DLD1 (cell line): Measurements from ENCODE around the gene ANTXR1.

Experiments used
- in situ Hi-C: cut with HindIII; loops from 2 replicates; pipeline ENCODE4 v1.10.0; 2017; ENCODE audit warnings: low sequenced_read_pairs

ANTXR1 gene

DNA sequence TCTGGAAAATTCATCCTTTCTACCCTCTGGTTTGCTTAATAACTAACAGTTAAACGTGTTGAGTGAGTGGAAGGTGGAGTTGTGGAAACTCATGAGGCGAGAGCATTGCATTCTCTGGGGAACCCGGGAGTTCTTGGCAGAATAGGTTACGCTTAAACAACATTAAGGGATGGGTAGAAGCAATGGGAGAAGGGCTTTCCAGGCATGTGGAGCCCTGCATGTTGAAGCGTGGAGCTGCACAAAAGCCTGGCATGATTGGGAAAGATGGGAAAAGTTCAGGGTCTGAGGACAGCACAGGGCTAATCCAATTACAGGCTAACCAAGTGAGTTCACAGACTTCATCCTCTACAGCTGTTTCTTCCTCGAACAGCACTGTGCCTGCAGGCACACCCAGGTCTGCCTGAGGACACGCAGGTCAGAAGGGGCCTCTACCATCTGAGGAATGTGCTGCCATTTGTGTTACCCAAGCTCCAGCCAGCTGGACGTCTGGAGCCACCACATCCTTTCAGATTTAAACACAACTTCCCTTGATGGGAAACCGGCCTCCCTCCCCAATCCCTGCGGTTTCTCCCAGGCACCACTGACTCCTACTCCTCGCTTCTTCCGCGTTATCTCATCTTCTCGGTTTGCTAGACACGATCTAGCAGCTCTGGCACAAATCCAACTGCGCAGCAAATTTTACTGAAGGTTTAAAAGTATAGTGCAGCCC is 164.2 kb downstream of the ANTXR1 start:
- in situ Hi-C loops: no loop called here

DNA sequence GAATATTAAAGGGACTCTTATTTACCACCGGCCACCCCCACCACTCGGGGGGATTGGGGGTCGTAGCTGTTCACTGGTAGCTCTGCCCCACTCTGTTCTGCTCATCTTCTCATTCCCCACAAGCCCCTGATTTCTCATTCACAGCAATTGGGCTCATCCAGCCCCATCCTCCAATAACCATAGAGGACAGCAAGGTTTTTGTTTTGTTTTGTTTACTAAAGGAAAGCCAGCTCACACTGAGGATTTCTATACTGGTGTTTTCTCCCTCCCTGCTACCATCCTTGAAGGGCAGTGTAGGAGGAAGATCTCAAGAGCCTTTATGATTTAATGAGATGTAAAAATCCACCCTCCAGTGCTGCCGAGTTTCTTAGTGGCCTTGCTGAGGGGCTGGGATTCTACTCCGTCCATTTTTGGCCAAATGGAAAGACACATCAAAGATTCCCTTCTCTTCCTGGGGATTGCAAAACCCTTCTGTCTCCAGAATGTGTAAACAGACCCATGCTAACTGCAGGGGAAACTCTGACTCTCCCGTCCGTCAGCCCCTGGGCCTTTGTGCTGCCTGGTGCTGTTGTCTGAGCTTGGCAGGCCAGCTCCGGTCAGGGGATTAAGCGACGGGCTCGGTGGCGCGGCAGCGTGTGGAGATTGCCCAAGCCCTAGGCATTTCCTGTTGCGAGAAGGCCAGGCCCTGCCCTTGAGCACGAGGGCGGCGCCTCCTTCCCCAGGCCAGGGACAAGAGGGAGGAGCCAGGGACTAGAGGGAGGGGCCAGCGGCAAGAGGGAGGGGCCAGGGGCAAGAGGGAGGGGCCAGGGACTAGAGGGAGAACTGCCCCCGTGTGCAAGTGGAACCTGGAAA is 165.0 kb downstream of the ANTXR1 start:
- in situ Hi-C loops: no loop called here

GRCh38 chr2:69178756-69179155 is 165.8 kb downstream of the ANTXR1 start:
- in situ Hi-C loops: no loop called here

DNA sequence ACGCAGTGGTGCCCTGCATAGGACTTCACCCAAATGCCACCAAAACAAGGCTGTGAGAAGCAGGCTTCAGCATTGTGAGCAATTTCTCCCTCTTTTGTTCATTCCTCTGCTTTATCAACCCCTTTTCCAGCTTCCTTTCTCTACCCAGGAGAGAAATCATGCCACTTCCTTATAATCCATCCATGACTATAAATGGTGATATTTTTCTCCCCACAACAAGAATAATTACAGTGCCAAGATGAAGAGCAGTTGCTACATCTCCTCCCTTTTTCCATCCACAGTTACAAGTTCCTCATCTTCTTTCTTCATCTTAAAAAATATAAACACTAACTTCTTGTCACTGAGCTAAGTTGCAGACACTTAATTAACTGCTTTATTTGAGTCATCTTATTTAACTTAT is 167.2 kb downstream of the ANTXR1 start:
- in situ Hi-C loops: no loop called here

GRCh38 chr2:69180974-69181373 is 168.0 kb downstream of the ANTXR1 start:
- in situ Hi-C loops: no loop called here

DNA sequence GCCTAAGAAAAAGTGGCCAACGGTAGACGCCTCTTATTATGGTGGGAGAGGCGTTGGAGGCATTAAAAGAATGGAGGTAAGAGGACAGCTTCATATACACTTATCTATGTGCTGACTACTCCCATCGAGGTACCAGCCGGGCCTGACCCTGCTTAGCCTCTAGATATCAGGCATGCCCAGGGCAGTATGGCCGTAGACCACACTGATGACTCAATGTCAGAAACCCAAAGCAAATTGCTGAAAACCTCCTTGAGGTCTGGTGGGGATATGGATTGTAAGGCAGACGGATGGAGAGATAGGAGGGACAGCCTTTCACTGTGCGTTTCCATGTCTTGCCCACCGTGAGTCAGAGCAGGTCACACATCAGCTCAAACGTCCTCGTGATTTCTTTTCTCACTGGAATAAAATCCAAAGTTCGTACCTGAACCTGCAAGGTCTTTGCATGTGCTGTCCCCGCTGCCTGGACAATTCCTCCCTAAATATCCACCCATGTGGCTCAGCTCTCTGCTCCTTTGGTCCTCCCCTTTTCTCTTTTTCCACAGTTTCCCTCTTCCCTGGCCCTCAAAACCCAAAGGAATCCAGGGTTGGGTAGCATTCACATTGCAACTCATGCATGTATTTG is 168.9 kb downstream of the ANTXR1 start:
- in situ Hi-C loops: no loop called here

- in situ Hi-C loops: no loop called here
These were observed 170.7 kb downstream of the ANTXR1 start for GRCh38 chr2:69183659-69184058.

DNA sequence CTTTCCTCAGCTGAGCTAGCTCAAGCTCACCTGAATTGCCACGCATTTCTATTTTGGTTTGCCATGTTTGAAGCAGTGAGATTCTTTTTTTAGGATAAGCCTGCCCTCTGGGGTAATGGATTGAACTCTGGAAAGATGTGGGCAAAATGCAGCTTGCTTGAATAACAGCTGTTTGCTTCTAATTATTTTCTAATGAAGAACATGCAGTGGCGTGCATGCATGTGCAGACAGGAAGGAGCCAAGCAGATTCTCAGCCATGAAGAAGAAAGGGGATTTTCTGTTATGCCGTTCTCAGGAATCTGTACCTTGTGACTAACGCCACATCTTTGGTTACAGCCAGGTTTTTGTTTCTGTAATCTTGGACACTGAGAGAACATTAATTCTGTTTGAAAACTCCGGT is 171.2 kb downstream of the ANTXR1 start:
- in situ Hi-C loops: no loop called here

GRCh38 chr2:69185807-69186206 is 172.8 kb downstream of the ANTXR1 start:
- in situ Hi-C loops: no loop called here

DNA sequence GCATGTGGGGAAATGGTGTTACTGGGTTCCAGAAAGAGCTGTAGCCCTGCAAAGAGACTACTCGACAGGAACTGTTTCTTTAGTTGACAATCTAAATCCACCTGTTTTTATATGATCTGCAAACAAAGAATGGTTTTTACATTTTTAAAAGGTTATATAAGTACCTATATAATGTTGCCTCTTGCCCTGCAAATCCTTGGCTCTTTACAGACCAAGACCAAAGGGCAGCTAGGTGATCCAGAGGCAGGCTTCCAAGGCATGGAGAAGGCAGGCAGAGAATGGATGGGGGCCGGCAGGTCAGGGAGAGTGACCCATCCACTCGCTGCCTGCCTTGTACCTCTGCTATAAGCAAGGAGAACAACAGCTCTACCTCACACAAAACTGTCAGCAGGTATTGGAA is 173.6 kb downstream of the ANTXR1 start:
- in situ Hi-C loops: no loop called here

DNA sequence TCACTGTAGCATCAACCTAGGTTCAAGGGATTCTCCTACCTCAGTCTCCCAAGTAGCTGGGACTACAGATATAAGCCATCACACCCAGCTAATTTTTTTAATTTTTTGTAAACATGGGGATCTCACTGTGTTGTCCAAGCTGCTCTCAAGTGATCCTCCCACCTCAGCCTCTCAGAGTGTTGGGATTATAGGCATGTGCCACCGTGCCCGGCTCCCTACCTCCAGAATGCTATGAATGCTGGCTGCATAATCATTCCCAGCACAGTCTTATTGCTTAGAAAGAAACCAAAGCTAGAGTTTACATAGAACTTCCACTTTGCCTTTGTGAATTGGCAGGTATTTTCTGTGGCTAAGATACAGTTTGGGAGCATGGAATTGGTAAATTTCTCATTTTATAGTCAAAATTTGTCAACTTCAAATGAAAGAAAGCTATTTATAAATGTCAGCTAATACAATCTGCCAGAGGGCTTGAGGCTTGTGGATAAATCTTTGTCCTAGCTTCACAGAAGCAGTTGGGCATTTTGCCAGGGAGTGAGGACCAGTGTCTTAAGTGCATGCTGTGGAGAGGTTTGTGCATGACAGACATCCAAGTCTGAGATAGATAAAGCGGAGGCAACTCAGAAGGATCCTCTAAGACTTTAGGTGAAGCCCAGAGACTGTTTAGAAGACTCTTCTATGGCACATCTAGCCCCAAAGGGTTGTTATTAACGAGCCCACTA is 175.4 kb downstream of the ANTXR1 start:
- in situ Hi-C loops: no loop called here

- in situ Hi-C loops: no loop called here
These were observed 177.9 kb downstream of the ANTXR1 start for GRCh38 chr2:69190743-69191404.

DNA sequence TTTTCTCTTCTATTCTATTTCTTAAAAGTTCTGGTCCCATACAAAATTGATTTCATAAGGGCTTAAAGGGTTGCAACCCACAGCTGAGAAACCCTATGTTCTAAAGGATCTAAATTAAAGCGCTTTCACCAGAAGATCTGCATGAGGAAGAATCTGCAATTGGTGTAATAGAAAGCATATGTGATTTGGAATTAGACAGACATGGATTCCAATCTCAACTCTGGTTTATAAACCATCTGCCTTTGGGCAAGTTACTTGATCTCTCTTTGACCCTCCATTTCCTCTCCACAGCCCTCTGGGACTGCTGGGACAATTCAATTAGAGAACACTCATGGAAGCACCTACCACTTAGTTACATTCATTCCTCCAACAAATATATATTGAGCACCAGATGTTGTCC is 178.7 kb downstream of the ANTXR1 start:
- in situ Hi-C loops: no loop called here

GRCh38 chr2:69192176-69192945 is 179.4 kb downstream of the ANTXR1 start:
- in situ Hi-C loops: no loop called here

DNA sequence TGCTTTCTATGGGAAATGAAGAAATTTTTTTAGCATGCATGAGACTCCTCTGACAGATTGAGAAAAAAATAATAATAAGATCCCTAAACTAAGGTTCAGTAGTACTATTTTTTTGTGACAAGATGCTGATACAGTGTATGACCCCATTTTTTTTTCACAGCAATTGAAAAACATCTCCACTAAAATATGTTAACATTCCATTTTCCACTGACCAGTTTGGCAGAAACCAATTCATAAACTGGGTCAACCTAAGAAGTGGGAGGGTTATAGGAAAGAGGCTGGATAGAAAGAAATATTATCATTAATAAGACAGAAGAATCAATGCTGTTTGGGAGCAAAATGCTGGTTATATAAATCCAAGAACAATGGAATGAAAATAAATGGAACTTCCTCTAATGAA is 182.7 kb downstream of the ANTXR1 start:
- in situ Hi-C loops: no loop called here

GRCh38 chr2:69196327-69197117 is 183.5 kb downstream of the ANTXR1 start:
- in situ Hi-C loops: no loop called here

- in situ Hi-C loops: no loop called here
These were observed 187.1 kb downstream of the ANTXR1 start for GRCh38 chr2:69200107-69200520.

GRCh38 chr2:69201259-69201658 is 188.3 kb downstream of the ANTXR1 start:
- in situ Hi-C loops: no loop called here

- in situ Hi-C loops: no loop called here
These were observed 189.3 kb downstream of the ANTXR1 start for GRCh38 chr2:69202327-69202726.
